Panc1 (cell line): Measurements from ENCODE around the gene IFFO2. TPM values are rescaled to one million over a fixed set of nuclear protein-coding genes. Genes with fewer than 3 reads are reported as not detected.

ENCODE experiments used
- ATAC-seq: fragments of 200-7000 bp; cut with Tn5 transposase; 2 replicates; pipeline ENCODE4 v1.9.1; 2020; ENCODE audit warnings: mild to moderate bottlenecking, moderate library complexity
- BruUV-seq: library from RNA; stranded (reverse); fragments of 400-500 nt; replicated peaks from 2 replicates; lab custom pipeline; 2021; lab: Mats Ljungman, UMichigan
- CTCF ChIA-PET: fragments of 300-600 bp; sonication (Branson Sonifier 250); formaldehyde crosslinking; loops from one replicate; lab custom pipeline; 2022; ENCODE audit warnings: antibody characterized with exemption; lab: Charles Lee
- POLR2A ChIA-PET: fragments of 300-600 bp; sonication (Branson Sonifier 250); formaldehyde crosslinking; loops from one replicate; lab custom pipeline; 2022; ENCODE audit warnings: antibody characterized with exemption; lab: Charles Lee
- DNase-seq: peaks from one replicate; pipeline ENCODE4 v3.0.0-alpha.2; 2010; ENCODE audit warnings: low read depth, low spot score
- H3K27ac ChIP-seq: 2 replicates; pipeline ENCODE4 v1.5.1; 2011; ENCODE audit warnings: mild to moderate bottlenecking, low read length, inconsistent platforms
- H3K27me3 ChIP-seq: fragments of 200-500 bp; sonication (Bioruptor generic); 2 replicates; pipeline ENCODE4 v1.6.0; 2014; ENCODE audit warnings: low read length, inconsistent platforms; ENCODE audit not compliant: control insufficient read depth, insufficient read depth
- H3K36me3 ChIP-seq: fragments of 200-500 bp; sonication (Bioruptor generic); 2 replicates; pipeline ENCODE4 v1.5.1; 2014; ENCODE audit warnings: inconsistent platforms, mild to moderate bottlenecking, low read length, moderate library complexity; ENCODE audit not compliant: control insufficient read depth, insufficient read depth
- H3K4me1 ChIP-seq: 2 replicates; pipeline ENCODE4 v1.5.1; 2011; ENCODE audit warnings: inconsistent platforms, mild to moderate bottlenecking, low read length, moderate library complexity; ENCODE audit not compliant: control insufficient read depth, insufficient read depth
- H3K4me3 ChIP-seq, 2 experiments: 2 replicates each; pipeline ENCODE4 v1.5.1; 2011 to 2012; ENCODE audit warnings: low read depth in 2 of 2, low read length in 2 of 2, mild to moderate bottlenecking in 2 of 2, inconsistent platforms in 1 of 2, moderate library complexity in 1 of 2
- H3K9me3 ChIP-seq: fragments of 200-500 bp; sonication (Bioruptor generic); 2 replicates; pipeline ENCODE4 v1.5.1; 2014; ENCODE audit warnings: low read depth, mild to moderate bottlenecking, inconsistent platforms, low read length, moderate library complexity; ENCODE audit not compliant: control insufficient read depth, insufficient read depth
- POLR2AphosphoS5 ChIP-seq: IDR thresholded peaks from 2 replicates; pipeline ENCODE4 v1.6.1; 2012; ENCODE audit warnings: mild to moderate bottlenecking, low read depth, low read length, moderate library complexity
- SIN3A ChIP-seq: IDR thresholded peaks from 2 replicates; pipeline ENCODE4 v1.6.1; 2012; ENCODE audit warnings: low read depth, mild to moderate bottlenecking, low read length, moderate library complexity, borderline replicate concordance; ENCODE audit not compliant: insufficient read depth
- TCF7L2 ChIP-seq: IDR thresholded peaks from 2 replicates; pipeline ENCODE4 v1.6.1; 2011; ENCODE audit warnings: mild to moderate bottlenecking, low read depth, low read length, inconsistent platforms
- in situ Hi-C: cut with HindIII; loops from 2 replicates; pipeline ENCODE4 v1.10.0; 2016; ENCODE audit warnings: low sequenced_read_pairs, low pct_unique_long_range_greater_than_20kb
- intact Hi-C: fragments of 100-400 bp; cut with micrococcal nuclease; formaldehyde crosslinking; loops from one replicate; pipeline ENCODE4 v1.10.0; 2022; ENCODE audit not compliant: unreplicated experiment
- total RNA-seq: library from RNA; stranded (reverse); gene quantifications from one replicate; pipeline ENCODE4 v1.2.1, GENCODE V29; 2021; ENCODE audit not compliant: unreplicated experiment
- TF ChIP-seq, protein P1 (sequence below): fragments of 450-650 bp; IDR thresholded peaks from 2 replicates; pipeline ENCODE4 v1.5.1; 2017; ENCODE audit warnings: mild to moderate bottlenecking
- TF ChIP-seq, protein P2 (sequence below), 2 experiments: IDR thresholded peaks; 2 replicates each; pipeline ENCODE4 v1.6.1; 2011 to 2012; ENCODE audit warnings: low read depth in 2 of 2, control low read depth in 1 of 2, low read length in 1 of 2, mild to moderate bottlenecking in 1 of 2, moderate library complexity in 1 of 2; ENCODE audit not compliant: insufficient read depth in 1 of 2

IFFO2 gene
- total RNA-seq, 1 experiment from 2014 or later = 59.4 TPM

DNA sequence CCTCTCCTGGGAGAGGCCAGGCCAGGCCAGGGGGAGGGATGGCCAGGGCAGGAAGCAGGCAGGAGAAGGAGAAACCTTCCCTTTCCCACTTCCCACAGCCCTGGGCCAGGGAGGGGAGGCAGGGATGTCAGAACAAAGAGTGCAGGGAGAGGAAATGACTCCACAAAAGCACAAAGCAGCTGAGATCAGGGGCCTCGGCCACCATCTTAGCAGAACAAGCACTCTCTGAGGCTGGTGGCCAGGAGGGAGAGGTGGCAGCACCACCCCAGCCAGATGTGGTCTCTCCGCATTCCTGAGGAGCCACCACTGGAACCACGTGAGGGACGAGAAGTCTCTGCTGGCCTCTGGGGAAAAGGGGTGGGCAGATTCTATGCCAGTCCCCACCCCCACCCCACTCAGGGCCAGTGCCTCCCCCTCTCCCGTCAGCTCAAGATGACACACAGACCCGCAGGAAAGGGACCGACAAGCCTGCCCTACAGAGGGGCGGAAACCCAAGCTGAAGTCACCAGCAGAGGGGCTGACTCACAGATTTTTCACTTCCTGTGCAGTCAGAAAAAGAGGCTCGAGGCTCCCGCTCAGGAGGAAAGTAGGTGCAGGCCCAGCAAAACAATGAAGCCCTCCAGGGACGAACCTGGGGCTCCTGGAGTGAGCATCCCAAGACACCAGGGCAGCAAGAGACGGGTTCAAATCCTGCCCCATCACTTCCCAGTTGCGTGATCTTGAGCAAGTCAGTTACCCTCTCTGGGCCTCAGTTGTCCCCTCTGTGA is 30.0 kb downstream of the IFFO2 start:
- CTCF ChIA-PET = interaction anchor here (0.7 to 2.4 kb wide), 2 partner anchors 13 to 28 kb away, joined by 8 to 15 read pairs; no protein-coding TSS in a partner anchor
- BruUV-seq = no TSS peak
- intact Hi-C loops = no loop called here
- ATAC-seq (peak; percentile 75), DNase-seq (peak; percentile 88)
- POLR2A ChIA-PET = no interaction called here
- Histone ChIP-seq H3K36me3 (no peaks in the 10 kb centered on the region), H3K27me3 (no peaks in the 10 kb centered on the region), H3K9me3 (no peaks in the 10 kb centered on the region), H3K4me1 (peaks cover 86% of the 10 kb centered on the region), H3K27ac (peak overlapping the region; percentile 95), H3K4me3 (peak overlapping the region in 1 of 2 experiments; percentile 17; a peak in 1 of 4 replicates)
- in situ Hi-C loops = no loop called here
- peak; percentile 29; the same call in 1 of the 2 replicates for TF ChIP-seq POLR2AphosphoS5
- TF ChIP-seq, protein P1, sequence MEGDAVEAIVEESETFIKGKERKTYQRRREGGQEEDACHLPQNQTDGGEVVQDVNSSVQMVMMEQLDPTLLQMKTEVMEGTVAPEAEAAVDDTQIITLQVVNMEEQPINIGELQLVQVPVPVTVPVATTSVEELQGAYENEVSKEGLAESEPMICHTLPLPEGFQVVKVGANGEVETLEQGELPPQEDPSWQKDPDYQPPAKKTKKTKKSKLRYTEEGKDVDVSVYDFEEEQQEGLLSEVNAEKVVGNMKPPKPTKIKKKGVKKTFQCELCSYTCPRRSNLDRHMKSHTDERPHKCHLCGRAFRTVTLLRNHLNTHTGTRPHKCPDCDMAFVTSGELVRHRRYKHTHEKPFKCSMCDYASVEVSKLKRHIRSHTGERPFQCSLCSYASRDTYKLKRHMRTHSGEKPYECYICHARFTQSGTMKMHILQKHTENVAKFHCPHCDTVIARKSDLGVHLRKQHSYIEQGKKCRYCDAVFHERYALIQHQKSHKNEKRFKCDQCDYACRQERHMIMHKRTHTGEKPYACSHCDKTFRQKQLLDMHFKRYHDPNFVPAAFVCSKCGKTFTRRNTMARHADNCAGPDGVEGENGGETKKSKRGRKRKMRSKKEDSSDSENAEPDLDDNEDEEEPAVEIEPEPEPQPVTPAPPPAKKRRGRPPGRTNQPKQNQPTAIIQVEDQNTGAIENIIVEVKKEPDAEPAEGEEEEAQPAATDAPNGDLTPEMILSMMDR = no peak

DNA sequence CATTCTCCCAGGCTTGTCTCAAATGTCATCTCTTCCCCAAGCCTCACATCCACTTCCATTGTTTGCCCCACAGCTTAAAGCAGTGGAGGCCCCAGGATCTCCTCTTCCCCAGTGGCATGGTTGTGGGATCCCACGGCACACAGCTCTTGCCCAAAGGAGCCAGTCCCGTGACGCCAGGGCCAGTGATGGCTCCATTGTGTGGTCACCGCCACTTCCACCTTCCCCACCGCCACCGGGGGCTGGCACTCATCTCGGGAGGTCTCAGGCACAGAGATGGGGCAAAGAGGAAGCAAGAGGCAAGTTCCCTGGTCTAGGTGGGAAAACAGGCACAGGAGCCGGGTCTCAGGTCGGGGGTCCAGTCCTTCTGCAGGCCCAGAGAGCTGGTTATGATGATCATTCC is 31.2 kb downstream of the IFFO2 start:
- ChIA-PET CTCF (interaction anchor here (0.6 kb wide), 1 partner anchor 29 kb away, joined by 3 read pairs; no protein-coding TSS in a partner anchor), POLR2A (no interaction called here)
- no peak for ATAC-seq
- Histone ChIP-seq H3K36me3 (peaks cover 2% of the 10 kb centered on the region; the same call in 1 of the 2 replicates), H3K27ac (no peak overlapping the region), H3K27me3 (no peaks in the 10 kb centered on the region), H3K4me1 (peaks cover 82% of the 10 kb centered on the region), H3K9me3 (no peaks in the 10 kb centered on the region), H3K4me3 (no peak overlapping the region)
- intact Hi-C loops = no loop called here
- BruUV-seq = TSS peak; percentile 65
- DNase-seq = no peak
- no peak for TF ChIP-seq POLR2AphosphoS5
- no peak for TF ChIP-seq SIN3A
- no peak for TF ChIP-seq TCF7L2
- TF ChIP-seq, protein P1 = no peak
- TF ChIP-seq, protein P2, sequence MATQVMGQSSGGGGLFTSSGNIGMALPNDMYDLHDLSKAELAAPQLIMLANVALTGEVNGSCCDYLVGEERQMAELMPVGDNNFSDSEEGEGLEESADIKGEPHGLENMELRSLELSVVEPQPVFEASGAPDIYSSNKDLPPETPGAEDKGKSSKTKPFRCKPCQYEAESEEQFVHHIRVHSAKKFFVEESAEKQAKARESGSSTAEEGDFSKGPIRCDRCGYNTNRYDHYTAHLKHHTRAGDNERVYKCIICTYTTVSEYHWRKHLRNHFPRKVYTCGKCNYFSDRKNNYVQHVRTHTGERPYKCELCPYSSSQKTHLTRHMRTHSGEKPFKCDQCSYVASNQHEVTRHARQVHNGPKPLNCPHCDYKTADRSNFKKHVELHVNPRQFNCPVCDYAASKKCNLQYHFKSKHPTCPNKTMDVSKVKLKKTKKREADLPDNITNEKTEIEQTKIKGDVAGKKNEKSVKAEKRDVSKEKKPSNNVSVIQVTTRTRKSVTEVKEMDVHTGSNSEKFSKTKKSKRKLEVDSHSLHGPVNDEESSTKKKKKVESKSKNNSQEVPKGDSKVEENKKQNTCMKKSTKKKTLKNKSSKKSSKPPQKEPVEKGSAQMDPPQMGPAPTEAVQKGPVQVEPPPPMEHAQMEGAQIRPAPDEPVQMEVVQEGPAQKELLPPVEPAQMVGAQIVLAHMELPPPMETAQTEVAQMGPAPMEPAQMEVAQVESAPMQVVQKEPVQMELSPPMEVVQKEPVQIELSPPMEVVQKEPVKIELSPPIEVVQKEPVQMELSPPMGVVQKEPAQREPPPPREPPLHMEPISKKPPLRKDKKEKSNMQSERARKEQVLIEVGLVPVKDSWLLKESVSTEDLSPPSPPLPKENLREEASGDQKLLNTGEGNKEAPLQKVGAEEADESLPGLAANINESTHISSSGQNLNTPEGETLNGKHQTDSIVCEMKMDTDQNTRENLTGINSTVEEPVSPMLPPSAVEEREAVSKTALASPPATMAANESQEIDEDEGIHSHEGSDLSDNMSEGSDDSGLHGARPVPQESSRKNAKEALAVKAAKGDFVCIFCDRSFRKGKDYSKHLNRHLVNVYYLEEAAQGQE (IDR thresholded peaks at IDR 0.05; ENCODE audit: insufficient read depth in 1 of 2, low read depth in 2 of 2, low read length in 1 of 2) = no peak
- in situ Hi-C loops = no loop called here
